ENCODE results near the gene IRF2BP2.

IRF2BP2 gene

GRCh38 chr1:234584420-234584805, 25.6 kb downstream of the IRF2BP2 start:
- DNase-seq (ENCODE audit: low read depth, low spot score) = no peak

GRCh38 chr1:234583755-234584419, 26.1 kb downstream of the IRF2BP2 start:
- no peak for DNase-seq (ENCODE audit: low read depth, low spot score)

GRCh38 chr1:234582681-234583301, 27.2 kb downstream of the IRF2BP2 start:
- no peak for DNase-seq (ENCODE audit: low read depth, low spot score)

GRCh38 chr1:234582186-234582585, 27.8 kb downstream of the IRF2BP2 start:
- no peak for DNase-seq (ENCODE audit: low read depth, low spot score)

- DNase-seq (ENCODE audit: low read depth, low spot score) = no peak
Measured at GRCh38 chr1:234581063-234581714, 28.8 kb downstream of the IRF2BP2 start.

- DNase-seq (ENCODE audit: low read depth, low spot score) = no peak
Measured at GRCh38 chr1:234579967-234580366, 30.0 kb downstream of the IRF2BP2 start.

GRCh38 chr1:234578735-234579134, 31.2 kb downstream of the IRF2BP2 start:
- DNase-seq (ENCODE audit: low read depth, low spot score) = no peak

GRCh38 chr1:234578087-234578486, 31.9 kb downstream of the IRF2BP2 start:
- DNase-seq (ENCODE audit: low read depth, low spot score) = no peak

GRCh38 chr1:234573711-234574299, 36.2 kb downstream of the IRF2BP2 start:
- DNase-seq (ENCODE audit: low read depth, low spot score) = no peak

GRCh38 chr1:234572966-234573365, 37.0 kb downstream of the IRF2BP2 start:
- no peak for DNase-seq (ENCODE audit: low read depth, low spot score)

- DNase-seq (ENCODE audit: low read depth, low spot score) = no peak
Measured at GRCh38 chr1:234571702-234572101, 38.3 kb downstream of the IRF2BP2 start.

- DNase-seq (ENCODE audit: low read depth, low spot score) = no peak
Measured at GRCh38 chr1:234570329-234571120, 39.5 kb downstream of the IRF2BP2 start.

- DNase-seq (ENCODE audit: low read depth, low spot score) = no peak
Measured at GRCh38 chr1:234568345-234568744, 41.6 kb downstream of the IRF2BP2 start.

- DNase-seq (ENCODE audit: low read depth, low spot score) = no peak
Measured at GRCh38 chr1:234565132-234565531, 44.8 kb downstream of the IRF2BP2 start.

GRCh38 chr1:234564035-234565029, 45.6 kb downstream of the IRF2BP2 start:
- no peak for DNase-seq (ENCODE audit: low read depth, low spot score)

GRCh38 chr1:234562334-234562733, 47.6 kb downstream of the IRF2BP2 start:
- no peak for DNase-seq (ENCODE audit: low read depth, low spot score)

GRCh38 chr1:234561319-234561718, 48.7 kb downstream of the IRF2BP2 start:
- DNase-seq (ENCODE audit: low read depth, low spot score) = no peak

GRCh38 chr1:234559902-234560676, 49.9 kb downstream of the IRF2BP2 start:
- DNase-seq (ENCODE audit: low read depth, low spot score) = no peak

- no peak for DNase-seq (ENCODE audit: low read depth, low spot score)
Measured at GRCh38 chr1:234559152-234559901, 50.7 kb downstream of the IRF2BP2 start.
